GM12865 (cell line): ENCODE results near the gene SPP2.
A peak's percentile ranks its signal among the peaks of the same experiment; 100 is the strongest.

Source experiments
- DNase-seq: peaks from one replicate; pipeline ENCODE4 v3.0.0; 2010; ENCODE audit warnings: low read depth
- H3K4me3 ChIP-seq: 2 replicates; pipeline ENCODE4 v1.5.1; 2011; ENCODE audit warnings: mild to moderate bottlenecking, low read depth, low read length, control low read depth
- TF ChIP-seq, protein P1 (sequence below): IDR thresholded peaks from 2 replicates; pipeline ENCODE4 v1.5.1; 2011; ENCODE audit warnings: low read length, control low read depth, low read depth, inconsistent platforms; ENCODE audit not compliant: insufficient read depth; ENCODE audit errors: missing control alignments

The SPP2 gene

DNA sequence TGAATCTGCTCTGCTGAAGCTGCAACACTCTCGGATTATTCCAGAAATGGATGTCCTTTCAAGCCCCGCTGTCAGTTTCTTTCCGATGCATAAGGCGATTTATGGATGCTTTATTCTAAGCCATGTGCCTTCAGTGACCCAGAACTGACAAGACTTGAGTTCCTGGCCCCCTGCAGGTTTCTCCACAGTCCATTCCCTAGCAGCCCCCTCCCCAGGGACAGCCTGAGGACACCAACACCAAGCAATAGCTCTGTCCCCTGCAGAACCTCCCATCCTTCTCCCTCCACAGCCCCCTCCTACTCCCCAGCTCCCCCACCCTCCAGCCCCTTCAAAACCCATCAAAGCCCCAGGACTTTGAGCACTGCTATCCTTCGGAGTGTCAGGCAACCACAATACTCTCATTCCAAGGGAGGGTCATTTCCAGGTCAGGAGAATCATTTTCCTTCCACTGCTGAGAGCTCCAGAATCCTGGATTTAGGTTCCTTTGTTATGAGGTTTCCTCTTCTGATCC is 24.6 kb upstream of the SPP2 start:
- H3K4me3 ChIP-seq = no peak overlapping the region
- TF ChIP-seq, protein P1, sequence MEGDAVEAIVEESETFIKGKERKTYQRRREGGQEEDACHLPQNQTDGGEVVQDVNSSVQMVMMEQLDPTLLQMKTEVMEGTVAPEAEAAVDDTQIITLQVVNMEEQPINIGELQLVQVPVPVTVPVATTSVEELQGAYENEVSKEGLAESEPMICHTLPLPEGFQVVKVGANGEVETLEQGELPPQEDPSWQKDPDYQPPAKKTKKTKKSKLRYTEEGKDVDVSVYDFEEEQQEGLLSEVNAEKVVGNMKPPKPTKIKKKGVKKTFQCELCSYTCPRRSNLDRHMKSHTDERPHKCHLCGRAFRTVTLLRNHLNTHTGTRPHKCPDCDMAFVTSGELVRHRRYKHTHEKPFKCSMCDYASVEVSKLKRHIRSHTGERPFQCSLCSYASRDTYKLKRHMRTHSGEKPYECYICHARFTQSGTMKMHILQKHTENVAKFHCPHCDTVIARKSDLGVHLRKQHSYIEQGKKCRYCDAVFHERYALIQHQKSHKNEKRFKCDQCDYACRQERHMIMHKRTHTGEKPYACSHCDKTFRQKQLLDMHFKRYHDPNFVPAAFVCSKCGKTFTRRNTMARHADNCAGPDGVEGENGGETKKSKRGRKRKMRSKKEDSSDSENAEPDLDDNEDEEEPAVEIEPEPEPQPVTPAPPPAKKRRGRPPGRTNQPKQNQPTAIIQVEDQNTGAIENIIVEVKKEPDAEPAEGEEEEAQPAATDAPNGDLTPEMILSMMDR = no peak
- no peak for DNase-seq

DNA sequence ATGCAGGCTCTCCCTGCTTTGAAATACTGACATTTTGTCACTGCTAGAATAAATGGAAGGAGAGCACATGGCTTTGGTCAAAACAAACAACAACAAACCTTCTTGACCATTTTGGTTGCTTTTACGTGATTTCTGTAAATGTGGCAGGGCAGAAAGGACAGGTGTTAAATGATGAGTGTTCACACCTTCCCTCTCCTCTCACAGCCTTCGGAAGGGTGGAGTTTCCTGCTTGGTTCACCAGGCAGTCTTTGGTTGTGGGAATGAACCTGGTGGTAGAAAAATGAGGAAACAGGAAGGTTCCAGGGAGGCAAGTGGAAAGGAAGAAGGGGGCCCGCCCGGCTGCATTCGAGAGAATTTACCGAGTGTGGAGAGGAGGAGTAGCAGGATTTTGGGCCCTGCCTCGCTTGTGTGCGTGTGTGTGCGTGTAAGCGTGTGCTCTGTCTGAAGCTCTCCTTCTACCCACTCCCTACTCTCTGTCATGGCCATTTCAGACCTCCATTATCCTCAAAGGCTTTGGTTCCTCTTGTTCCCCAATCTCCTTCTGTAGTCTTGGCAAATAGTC is 23.7 kb upstream of the SPP2 start:
- no peak overlapping the region for H3K4me3 ChIP-seq
- no peak for DNase-seq
- TF ChIP-seq, protein P1 = no peak

DNA sequence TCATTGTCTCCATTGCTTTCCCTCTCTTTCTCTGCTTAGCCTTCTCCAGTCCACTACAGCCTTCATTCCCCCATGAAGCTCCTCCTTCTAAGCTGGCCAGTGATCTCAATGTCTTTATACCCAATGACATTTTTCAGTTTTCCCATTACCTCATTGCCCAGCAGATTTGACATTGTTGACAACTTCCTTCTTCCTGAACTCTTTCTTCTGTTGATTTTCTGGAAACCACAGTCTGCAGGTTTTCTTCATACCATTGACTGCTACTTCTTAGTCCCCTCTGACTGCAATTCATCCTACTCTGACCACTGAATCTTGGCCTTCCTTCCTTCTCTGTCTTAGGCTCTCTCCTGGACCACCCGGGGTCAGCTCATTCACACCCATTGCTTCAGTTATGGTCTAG is 22.9 kb upstream of the SPP2 start:
- TF ChIP-seq, protein P1 = no peak
- no peak for DNase-seq
- H3K4me3 ChIP-seq = no peak overlapping the region

DNA sequence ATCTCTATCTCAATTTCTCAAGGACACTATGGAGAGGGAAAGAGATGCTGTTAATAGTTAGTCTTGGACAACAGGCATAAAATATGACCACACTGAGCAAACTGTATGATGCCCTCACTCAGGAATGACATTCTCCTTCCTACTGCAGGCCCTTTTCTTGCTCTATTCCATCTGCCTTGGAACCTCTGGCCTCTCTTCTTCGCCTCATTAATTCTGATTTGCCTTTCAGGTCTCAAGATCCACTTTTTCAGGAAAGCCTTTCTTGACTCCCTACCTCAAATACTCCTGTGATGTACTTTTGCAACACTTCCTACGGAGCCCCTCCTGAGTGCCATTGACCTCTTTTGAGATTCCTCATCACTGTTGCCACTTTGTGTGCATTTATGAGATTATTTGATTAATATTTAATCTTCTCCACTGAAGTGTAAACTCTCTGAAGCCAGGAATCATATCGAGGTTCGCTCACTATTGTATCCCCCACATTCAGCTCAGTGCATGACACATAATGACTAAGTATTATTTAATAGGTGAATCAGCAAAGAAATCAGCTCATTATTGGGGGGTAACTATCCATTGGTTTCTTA is 21.3 kb upstream of the SPP2 start:
- TF ChIP-seq, protein P1 = no peak
- DNase-seq = no peak

DNA sequence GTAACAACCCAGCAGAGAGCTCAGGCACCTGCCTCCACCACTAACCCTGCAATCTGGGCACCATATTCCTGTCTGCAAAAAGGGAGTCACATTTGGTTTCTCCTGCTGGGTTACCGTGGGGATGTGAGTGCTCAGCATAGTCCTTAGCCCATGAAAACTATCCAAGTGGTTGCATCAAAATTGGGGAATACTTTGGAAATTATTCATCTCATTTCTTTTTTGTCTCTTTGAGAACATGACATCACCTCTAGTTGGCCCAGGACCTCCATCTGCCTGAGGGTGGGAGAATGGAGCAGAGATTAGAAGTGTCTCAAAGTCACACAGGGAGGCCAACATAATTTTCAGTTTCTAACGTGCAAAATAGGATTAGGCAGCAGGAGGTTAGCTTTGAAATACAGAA is 19.3 kb upstream of the SPP2 start:
- no peak for DNase-seq
- TF ChIP-seq, protein P1 = no peak
- H3K4me3 ChIP-seq = no peak overlapping the region

More for the DNA sequence above, 21.3 kb upstream of the SPP2 start:
- no peak overlapping the region for H3K4me3 ChIP-seq

DNA sequence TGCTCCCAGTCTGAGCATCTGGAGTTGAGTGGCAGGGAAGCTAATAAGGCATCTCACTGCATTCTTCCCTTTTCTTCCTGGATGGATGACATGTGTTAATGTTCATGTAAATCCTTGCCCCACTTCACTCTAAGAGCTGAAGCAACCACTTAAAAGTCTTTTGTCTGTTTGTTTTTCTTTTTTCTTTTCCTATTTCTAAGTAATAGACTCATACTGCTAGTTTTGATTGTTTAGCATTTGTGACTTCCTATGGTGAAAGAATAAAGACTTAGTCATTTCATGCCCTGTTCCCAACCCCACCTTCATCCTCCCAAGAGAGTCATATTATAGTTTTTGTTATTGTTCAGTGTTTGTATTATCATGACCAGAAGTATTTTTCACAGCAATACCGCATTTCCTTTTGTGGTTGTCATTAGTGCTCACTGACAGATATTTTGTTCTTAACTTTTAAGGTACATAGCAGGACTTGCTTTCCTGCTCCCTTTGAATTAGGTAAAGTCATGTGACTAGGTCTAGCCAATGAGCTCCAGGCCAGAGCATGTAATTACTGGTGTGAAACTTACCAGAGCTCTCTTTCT is 18.1 kb upstream of the SPP2 start:
- H3K4me3 ChIP-seq = no peak overlapping the region
- peak; percentile 20 for DNase-seq
- TF ChIP-seq, protein P1 = no peak
